ENCODE results near the gene SNTB2. TPM values are rescaled to one million over a fixed set of nuclear protein-coding genes. Genes with fewer than 3 reads are reported as not detected.
"Not testable (repeated sequence)": the region's sequence is repeated elsewhere in the genome, so short reads cannot be mapped to it uniquely, and the experiment has no call there.

The SNTB2 gene
- total RNA-seq, 1 donor from 2014 or later: 23.9 TPM

GRCh38 chr16:69277413-69277812, 90.4 kb downstream of the SNTB2 start:
- intact Hi-C loops (cut with micrococcal nuclease): no loop called here

- intact Hi-C loops (cut with micrococcal nuclease): no loop called here
These were observed 96.9 kb downstream of the SNTB2 start for GRCh38 chr16:69283851-69284250.

- intact Hi-C loops (cut with micrococcal nuclease): no loop called here
These were observed 98.3 kb downstream of the SNTB2 start for GRCh38 chr16:69285240-69285639.

GRCh38 chr16:69286941-69287713, 100.2 kb downstream of the SNTB2 start:
- intact Hi-C loops (cut with micrococcal nuclease): loop anchor here (1.0 kb wide), 1 partner anchor 137 kb away; no protein-coding TSS in a partner anchor

- intact Hi-C loops (cut with micrococcal nuclease): not testable (repeated sequence)
These were observed 104.7 kb downstream of the SNTB2 start for GRCh38 chr16:69291657-69292056.

- intact Hi-C loops (cut with micrococcal nuclease): no loop called here
These were observed 106.4 kb downstream of the SNTB2 start for GRCh38 chr16:69293401-69293800.

GRCh38 chr16:69294051-69294450, 107.1 kb downstream of the SNTB2 start:
- intact Hi-C loops (cut with micrococcal nuclease): no loop called here

GRCh38 chr16:69296771-69297170, 109.8 kb downstream of the SNTB2 start:
- intact Hi-C loops (cut with micrococcal nuclease): not testable (repeated sequence)

- intact Hi-C loops (cut with micrococcal nuclease): no loop called here
These were observed 111.3 kb downstream of the SNTB2 start for GRCh38 chr16:69298261-69298660.

- intact Hi-C loops (cut with micrococcal nuclease): no loop called here
These were observed 114.2 kb downstream of the SNTB2 start for GRCh38 chr16:69301187-69301586.

- intact Hi-C loops (cut with micrococcal nuclease): no loop called here
These were observed 114.9 kb downstream of the SNTB2 start for GRCh38 chr16:69301861-69302260.

GRCh38 chr16:69302301-69302700, 115.3 kb downstream of the SNTB2 start:
- intact Hi-C loops (cut with micrococcal nuclease): no loop called here

- intact Hi-C loops (cut with micrococcal nuclease): no loop called here
These were observed 119.1 kb downstream of the SNTB2 start for GRCh38 chr16:69306031-69306430.

GRCh38 chr16:69307091-69307490, 120.1 kb downstream of the SNTB2 start:
- intact Hi-C loops (cut with micrococcal nuclease): no loop called here

- intact Hi-C loops (cut with micrococcal nuclease): no loop called here
These were observed 120.9 kb downstream of the SNTB2 start for GRCh38 chr16:69307856-69308255.

GRCh38 chr16:69309316-69309715, 122.4 kb downstream of the SNTB2 start:
- intact Hi-C loops (cut with micrococcal nuclease): no loop called here

- intact Hi-C loops (cut with micrococcal nuclease): loop anchor here (1.0 kb wide), 4 partner anchors 19 to 124 kb away; partner anchors contain the start of genes COG8, CYB5B, NIP7 and PDF
These were observed 123.9 kb downstream of the SNTB2 start, which contains the start of gene VPS4A for GRCh38 chr16:69310653-69311532. TSS of gene VPS4A (plus strand) at chr16:69311350. CDS start at chr16:69311512, 162 bp downstream.

GRCh38 chr16:69311533-69312387, 124.8 kb downstream of the SNTB2 start:
- intact Hi-C loops (cut with micrococcal nuclease): loop anchor here (1.0 kb wide), 4 partner anchors 19 to 124 kb away; partner anchors contain the start of genes COG8, CYB5B, NIP7 and PDF

GRCh38 chr16:69313469-69313868, 126.5 kb downstream of the SNTB2 start:
- intact Hi-C loops (cut with micrococcal nuclease): no loop called here

GRCh38 chr16:69314534-69314933, 127.6 kb downstream of the SNTB2 start:
- intact Hi-C loops (cut with micrococcal nuclease): no loop called here
